ENCODE measurements around the gene C2CD4B.

DNA sequence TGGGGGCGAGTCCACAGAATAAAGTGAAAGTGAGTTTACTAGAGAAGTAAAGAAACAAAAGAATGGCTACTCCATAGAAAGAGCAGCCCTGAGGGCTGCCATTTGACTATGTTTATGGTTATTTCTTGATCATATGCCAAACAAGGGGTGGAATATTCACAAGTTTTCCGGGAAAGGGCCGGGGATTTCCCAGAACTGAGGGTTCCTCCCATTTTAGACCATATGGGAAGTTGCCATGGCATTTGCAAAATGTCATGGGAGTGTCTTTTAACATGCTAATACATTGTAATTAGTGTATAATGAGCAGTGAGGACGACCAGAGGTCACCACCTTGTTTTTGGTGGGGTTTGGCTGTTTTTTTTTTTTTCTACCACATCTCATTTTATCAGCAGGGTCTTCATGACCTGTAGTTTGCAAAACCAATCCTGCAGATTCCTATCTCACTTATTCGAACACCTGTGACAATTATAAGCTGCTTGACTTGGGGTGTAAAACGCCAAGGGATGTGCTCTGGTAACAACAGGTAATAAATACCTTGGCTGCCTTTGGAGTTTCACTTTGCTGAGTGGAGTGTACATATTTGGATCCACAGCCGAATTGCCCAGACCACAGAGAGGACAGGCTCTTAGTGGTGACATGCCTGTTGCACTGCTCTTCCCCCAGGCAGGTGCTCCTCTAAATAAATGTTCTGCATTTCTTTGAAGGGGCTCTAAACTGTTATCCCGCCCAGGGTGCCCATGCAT is 43.6 kb downstream of the C2CD4B start:
- no peak for TF ChIP-seq CTCF (IDR thresholded peaks at IDR 0.05; ENCODE audit: low read depth, low read length, missing input control)
- no peak for TF ChIP-seq RXRA (IDR thresholded peaks at IDR 0.05)
- TF ChIP-seq JUND (IDR thresholded peaks at IDR 0.05): no peak
- TF ChIP-seq, protein P1, sequence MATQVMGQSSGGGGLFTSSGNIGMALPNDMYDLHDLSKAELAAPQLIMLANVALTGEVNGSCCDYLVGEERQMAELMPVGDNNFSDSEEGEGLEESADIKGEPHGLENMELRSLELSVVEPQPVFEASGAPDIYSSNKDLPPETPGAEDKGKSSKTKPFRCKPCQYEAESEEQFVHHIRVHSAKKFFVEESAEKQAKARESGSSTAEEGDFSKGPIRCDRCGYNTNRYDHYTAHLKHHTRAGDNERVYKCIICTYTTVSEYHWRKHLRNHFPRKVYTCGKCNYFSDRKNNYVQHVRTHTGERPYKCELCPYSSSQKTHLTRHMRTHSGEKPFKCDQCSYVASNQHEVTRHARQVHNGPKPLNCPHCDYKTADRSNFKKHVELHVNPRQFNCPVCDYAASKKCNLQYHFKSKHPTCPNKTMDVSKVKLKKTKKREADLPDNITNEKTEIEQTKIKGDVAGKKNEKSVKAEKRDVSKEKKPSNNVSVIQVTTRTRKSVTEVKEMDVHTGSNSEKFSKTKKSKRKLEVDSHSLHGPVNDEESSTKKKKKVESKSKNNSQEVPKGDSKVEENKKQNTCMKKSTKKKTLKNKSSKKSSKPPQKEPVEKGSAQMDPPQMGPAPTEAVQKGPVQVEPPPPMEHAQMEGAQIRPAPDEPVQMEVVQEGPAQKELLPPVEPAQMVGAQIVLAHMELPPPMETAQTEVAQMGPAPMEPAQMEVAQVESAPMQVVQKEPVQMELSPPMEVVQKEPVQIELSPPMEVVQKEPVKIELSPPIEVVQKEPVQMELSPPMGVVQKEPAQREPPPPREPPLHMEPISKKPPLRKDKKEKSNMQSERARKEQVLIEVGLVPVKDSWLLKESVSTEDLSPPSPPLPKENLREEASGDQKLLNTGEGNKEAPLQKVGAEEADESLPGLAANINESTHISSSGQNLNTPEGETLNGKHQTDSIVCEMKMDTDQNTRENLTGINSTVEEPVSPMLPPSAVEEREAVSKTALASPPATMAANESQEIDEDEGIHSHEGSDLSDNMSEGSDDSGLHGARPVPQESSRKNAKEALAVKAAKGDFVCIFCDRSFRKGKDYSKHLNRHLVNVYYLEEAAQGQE (IDR thresholded peaks at IDR 0.05): no peak
- TF ChIP-seq EGR1 (IDR thresholded peaks at IDR 0.05; ENCODE audit: low read depth in 2 of 2): no peak
- TF ChIP-seq, protein P2, sequence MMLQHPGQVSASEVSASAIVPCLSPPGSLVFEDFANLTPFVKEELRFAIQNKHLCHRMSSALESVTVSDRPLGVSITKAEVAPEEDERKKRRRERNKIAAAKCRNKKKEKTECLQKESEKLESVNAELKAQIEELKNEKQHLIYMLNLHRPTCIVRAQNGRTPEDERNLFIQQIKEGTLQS (IDR thresholded peaks at IDR 0.05): no peak
- no peak for TF ChIP-seq MAX (IDR thresholded peaks at IDR 0.05)
- TF ChIP-seq GABPA (IDR thresholded peaks at IDR 0.05 in 1 of 2, conservative IDR thresholded peaks at IDR 0.05 in 1 of 2): no peak
- TF ChIP-seq TAF1 (conservative IDR thresholded peaks at IDR 0.05): no peak
- no peak for TF ChIP-seq RAD21 (IDR thresholded peaks at IDR 0.05)
- TF ChIP-seq FOXA1 (IDR thresholded peaks at IDR 0.05): no peak
- TF ChIP-seq, protein P3, sequence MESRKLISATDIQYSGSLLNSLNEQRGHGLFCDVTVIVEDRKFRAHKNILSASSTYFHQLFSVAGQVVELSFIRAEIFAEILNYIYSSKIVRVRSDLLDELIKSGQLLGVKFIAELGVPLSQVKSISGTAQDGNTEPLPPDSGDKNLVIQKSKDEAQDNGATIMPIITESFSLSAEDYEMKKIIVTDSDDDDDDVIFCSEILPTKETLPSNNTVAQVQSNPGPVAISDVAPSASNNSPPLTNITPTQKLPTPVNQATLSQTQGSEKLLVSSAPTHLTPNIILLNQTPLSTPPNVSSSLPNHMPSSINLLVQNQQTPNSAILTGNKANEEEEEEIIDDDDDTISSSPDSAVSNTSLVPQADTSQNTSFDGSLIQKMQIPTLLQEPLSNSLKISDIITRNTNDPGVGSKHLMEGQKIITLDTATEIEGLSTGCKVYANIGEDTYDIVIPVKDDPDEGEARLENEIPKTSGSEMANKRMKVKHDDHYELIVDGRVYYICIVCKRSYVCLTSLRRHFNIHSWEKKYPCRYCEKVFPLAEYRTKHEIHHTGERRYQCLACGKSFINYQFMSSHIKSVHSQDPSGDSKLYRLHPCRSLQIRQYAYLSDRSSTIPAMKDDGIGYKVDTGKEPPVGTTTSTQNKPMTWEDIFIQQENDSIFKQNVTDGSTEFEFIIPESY (IDR thresholded peaks at IDR 0.05): no peak
